Endothelial cell (in vitro differentiated cells): ENCODE data around the gene CCDC6. TPM values are rescaled to one million over a fixed set of nuclear protein-coding genes. Genes with fewer than 3 reads are reported as not detected.

Experiments used
- DNase-seq: peaks from one replicate; pipeline ENCODE4 v3.0.0; 2021; ENCODE audit warnings: low spot score
- H3K27ac Mint-ChIP-seq: one replicate; pipeline ENCODE4 v1.8.0; 2021; ENCODE audit warnings: mixed read lengths, inconsistent platforms; ENCODE audit not compliant: unreplicated experiment
- H3K27me3 Mint-ChIP-seq: one replicate; pipeline ENCODE4 v1.8.0; 2021; ENCODE audit warnings: mild to moderate bottlenecking, moderate library complexity, mixed read lengths, inconsistent platforms; ENCODE audit not compliant: unreplicated experiment
- H3K36me3 Mint-ChIP-seq: one replicate; pipeline ENCODE4 v1.8.0; 2021; ENCODE audit warnings: mild to moderate bottlenecking, low read depth, mixed read lengths, inconsistent platforms; ENCODE audit not compliant: unreplicated experiment
- H3K4me1 Mint-ChIP-seq: one replicate; pipeline ENCODE4 v1.8.0; 2021; ENCODE audit warnings: mild to moderate bottlenecking, mixed read lengths, inconsistent platforms; ENCODE audit not compliant: unreplicated experiment
- H3K4me3 Mint-ChIP-seq: one replicate; pipeline ENCODE4 v1.8.0; 2021; ENCODE audit warnings: mild to moderate bottlenecking, mixed read lengths, inconsistent platforms; ENCODE audit not compliant: unreplicated experiment
- H3K9me3 Mint-ChIP-seq: one replicate; pipeline ENCODE4 v1.8.0; 2021; ENCODE audit warnings: mixed read lengths, inconsistent platforms; ENCODE audit not compliant: unreplicated experiment
- total RNA-seq: library from RNA; stranded (reverse); fragmentation: NEBNext Ultra II Directional; extraction: Animal tissue kit (Norgen Biotek cat#: 25700); gene quantifications from one replicate; pipeline ENCODE4 v1.2.1, GENCODE V29; 2021; ENCODE audit not compliant: unreplicated experiment
- TF ChIP-seq, protein P1 (sequence below): fragments of 200-600 bp; sonication (generic); IDR thresholded peaks from one replicate; pipeline ENCODE4 v1.5.0; 2021; ENCODE audit warnings: antibody characterized with exemption; ENCODE audit not compliant: unreplicated experiment

The CCDC6 gene
- total RNA-seq, 1 donor from 2014 or later: 27.7 TPM

DNA sequence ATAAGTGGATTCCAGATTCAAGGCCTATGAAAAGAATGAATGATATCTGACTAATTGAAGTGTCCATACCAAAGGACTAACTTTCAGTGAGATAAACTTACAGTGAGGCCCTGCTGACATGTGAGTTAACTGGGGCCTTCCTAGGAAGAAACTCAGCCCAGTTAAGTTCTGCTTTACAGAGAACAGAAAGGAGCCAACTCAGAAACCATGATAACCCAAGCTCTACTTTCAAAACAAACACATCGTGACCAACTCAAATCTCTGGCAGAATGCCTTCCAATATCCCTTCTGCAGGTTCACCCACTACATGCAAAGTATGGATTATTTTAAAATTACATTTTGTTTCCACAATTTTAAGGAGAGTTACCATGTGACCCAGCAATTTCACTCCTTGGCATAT lies 77.3 kb downstream of the CCDC6 start:
- no peak overlapping the region for H3K27ac Mint-ChIP-seq
- H3K4me3 Mint-ChIP-seq: no peak overlapping the region
- peaks cover 3% of the 10 kb centered on the region for H3K36me3 Mint-ChIP-seq
- DNase-seq: no peak
- TF ChIP-seq, protein P1, sequence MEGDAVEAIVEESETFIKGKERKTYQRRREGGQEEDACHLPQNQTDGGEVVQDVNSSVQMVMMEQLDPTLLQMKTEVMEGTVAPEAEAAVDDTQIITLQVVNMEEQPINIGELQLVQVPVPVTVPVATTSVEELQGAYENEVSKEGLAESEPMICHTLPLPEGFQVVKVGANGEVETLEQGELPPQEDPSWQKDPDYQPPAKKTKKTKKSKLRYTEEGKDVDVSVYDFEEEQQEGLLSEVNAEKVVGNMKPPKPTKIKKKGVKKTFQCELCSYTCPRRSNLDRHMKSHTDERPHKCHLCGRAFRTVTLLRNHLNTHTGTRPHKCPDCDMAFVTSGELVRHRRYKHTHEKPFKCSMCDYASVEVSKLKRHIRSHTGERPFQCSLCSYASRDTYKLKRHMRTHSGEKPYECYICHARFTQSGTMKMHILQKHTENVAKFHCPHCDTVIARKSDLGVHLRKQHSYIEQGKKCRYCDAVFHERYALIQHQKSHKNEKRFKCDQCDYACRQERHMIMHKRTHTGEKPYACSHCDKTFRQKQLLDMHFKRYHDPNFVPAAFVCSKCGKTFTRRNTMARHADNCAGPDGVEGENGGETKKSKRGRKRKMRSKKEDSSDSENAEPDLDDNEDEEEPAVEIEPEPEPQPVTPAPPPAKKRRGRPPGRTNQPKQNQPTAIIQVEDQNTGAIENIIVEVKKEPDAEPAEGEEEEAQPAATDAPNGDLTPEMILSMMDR: no peak
- H3K27me3 Mint-ChIP-seq: no peaks in the 10 kb centered on the region
- H3K9me3 Mint-ChIP-seq: no peaks in the 10 kb centered on the region
- H3K4me1 Mint-ChIP-seq: peaks cover 10% of the 10 kb centered on the region

DNA sequence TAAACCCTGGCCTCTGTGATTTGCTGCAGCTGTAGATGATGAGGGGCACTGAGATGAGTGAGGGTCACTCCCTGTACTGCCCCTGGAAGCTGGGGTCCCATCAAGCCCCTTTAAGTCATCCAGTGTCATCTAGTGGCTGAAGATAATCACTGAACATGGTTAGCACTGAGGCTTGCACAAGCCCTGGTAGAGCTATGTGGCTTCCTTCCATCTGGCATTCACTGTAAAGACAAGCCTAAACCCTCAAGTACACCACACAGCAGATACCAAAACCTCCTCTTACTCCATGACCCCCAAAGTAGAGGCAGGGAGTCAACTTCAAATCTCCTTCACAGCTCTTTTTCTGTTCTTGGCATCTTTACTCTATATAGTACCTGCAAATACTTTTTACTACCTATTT lies 80.4 kb downstream of the CCDC6 start:
- Mint-ChIP-seq H3K36me3 (peaks cover 3% of the 10 kb centered on the region), H3K9me3 (no peaks in the 10 kb centered on the region), H3K4me1 (no peaks in the 10 kb centered on the region), H3K27ac (no peak overlapping the region), H3K27me3 (no peaks in the 10 kb centered on the region), H3K4me3 (no peak overlapping the region)
- TF ChIP-seq, protein P1: no peak
- DNase-seq: no peak

DNA sequence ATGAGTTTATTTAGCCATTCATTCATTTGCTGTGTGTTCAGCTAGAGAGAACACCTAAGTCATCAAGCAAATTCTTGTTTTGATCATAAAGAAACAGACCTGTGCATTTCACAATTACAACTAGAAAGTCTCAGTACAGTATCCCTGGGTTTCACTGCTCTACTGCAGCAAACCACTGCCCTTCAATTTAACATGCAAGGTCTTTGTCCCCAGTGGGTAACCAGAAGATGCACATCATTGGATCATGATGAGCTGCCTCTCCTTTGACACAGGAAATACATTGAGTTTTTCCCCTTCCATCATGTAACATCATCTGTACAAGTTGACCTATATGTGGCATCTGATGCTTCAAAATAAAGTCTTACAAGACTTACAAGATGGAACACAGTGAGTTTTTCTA lies 82.6 kb downstream of the CCDC6 start:
- H3K9me3 Mint-ChIP-seq: no peaks in the 10 kb centered on the region
- H3K4me1 Mint-ChIP-seq: peaks cover 10% of the 10 kb centered on the region
- no peaks in the 10 kb centered on the region for H3K27me3 Mint-ChIP-seq
- no peak for DNase-seq
- no peak overlapping the region for H3K4me3 Mint-ChIP-seq
- TF ChIP-seq, protein P1: no peak
- peaks cover 3% of the 10 kb centered on the region for H3K36me3 Mint-ChIP-seq
- no peak overlapping the region for H3K27ac Mint-ChIP-seq

DNA sequence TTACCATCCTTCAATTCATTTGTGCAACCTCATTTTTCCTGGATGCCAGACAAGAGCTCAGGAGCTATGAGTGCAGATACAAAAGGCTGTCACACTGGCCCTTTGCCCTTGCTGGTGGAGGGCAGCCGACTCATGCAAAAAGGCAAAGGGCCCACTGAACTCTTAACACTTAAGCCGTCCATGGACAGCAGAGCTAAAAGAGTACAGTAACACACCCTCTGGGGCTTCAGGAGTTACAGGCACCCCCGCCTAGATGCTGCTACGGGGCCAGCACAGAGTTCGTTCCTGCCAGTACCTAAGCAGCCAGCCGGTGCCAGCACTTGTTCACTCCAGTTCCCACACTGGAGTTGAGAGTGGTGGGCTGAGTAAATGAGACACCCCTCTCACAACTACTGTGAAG lies 83.2 kb downstream of the CCDC6 start:
- H3K36me3 Mint-ChIP-seq: peaks cover 3% of the 10 kb centered on the region
- no peaks in the 10 kb centered on the region for H3K9me3 Mint-ChIP-seq
- H3K4me1 Mint-ChIP-seq: peaks cover 13% of the 10 kb centered on the region
- TF ChIP-seq, protein P1: no peak
- no peak for DNase-seq
- H3K27me3 Mint-ChIP-seq: no peaks in the 10 kb centered on the region
- no peak overlapping the region for H3K27ac Mint-ChIP-seq
- no peak overlapping the region for H3K4me3 Mint-ChIP-seq

DNA sequence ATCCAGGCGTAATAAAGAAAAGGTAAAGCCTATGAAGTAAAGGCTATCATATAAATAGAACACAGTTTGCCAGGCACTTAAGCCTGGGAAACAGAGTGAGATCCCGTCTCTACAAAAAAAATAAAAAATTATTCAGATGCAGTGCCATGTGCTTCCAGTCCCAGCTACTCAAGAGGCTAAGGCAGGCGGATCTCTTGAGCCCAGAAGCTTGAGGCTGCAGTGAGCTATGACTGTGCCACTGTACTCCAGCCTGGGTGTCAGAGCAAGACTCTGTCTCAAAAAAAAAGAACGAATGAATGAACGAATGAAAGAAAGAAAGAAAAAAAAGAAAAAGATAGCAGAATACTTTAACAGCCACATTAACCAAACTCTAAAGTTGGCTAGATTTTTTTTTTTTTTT lies 85.9 kb downstream of the CCDC6 start:
- no peak overlapping the region for H3K27ac Mint-ChIP-seq
- H3K36me3 Mint-ChIP-seq: peaks cover 3% of the 10 kb centered on the region
- TF ChIP-seq, protein P1: no peak
- no peaks in the 10 kb centered on the region for H3K9me3 Mint-ChIP-seq
- DNase-seq: no peak
- H3K4me3 Mint-ChIP-seq: no peak overlapping the region
- H3K4me1 Mint-ChIP-seq: peaks cover 16% of the 10 kb centered on the region
- H3K27me3 Mint-ChIP-seq: no peaks in the 10 kb centered on the region
